HepG2 (cell line): ENCODE results near the gene CCNDBP1.

Source experiments
- CTCF ChIP-seq: sonication (generic); formaldehyde crosslinking; IDR thresholded peaks from 2 replicates; pipeline ENCODE4 v1.5.0; 2020; ENCODE audit warnings: mild to moderate bottlenecking, missing genetic modification reagents, moderate library complexity
- MXI1 ChIP-seq: IDR thresholded peaks from 3 replicates; pipeline ENCODE4 v1.6.1; 2012; ENCODE audit warnings: low read depth, low read length, inconsistent platforms, borderline replicate concordance
- TBL1XR1 ChIP-seq: fragments of 150-350 bp; IDR thresholded peaks from 2 replicates; pipeline ENCODE4 v1.6.1; 2014; ENCODE audit warnings: borderline replicate concordance, low read length; ENCODE audit not compliant: partially characterized antibody
- ZNF280D ChIP-seq: sonication (generic); formaldehyde crosslinking; IDR thresholded peaks from 2 replicates; pipeline ENCODE4 v1.5.1; 2020; ENCODE audit warnings: mild to moderate bottlenecking, missing genetic modification reagents
- ZNF747 ChIP-seq: sonication (generic); formaldehyde crosslinking; IDR thresholded peaks from 2 replicates; pipeline ENCODE4 v1.8.1; 2023; ENCODE audit warnings: missing genetic modification reagents, mild to moderate bottlenecking, borderline replicate concordance

- TF ChIP-seq ZNF280D (no peak), CTCF (CRISPR knock-in tag) (no peak), TBL1XR1 (no peak), MXI1 (no peak), ZNF747 (CRISPR knock-in tag) (no peak)
These were observed 36.2 kb downstream of the CCNDBP1 start for GRCh38 chr15:43221422-43221821.
